ELF-1 (cell line): ENCODE measurements around the gene EPB41L4B.
A peak's percentile ranks its signal among the peaks of the same experiment; 100 is the strongest.

ENCODE experiments used
- DNase-seq: peaks from one replicate; pipeline ENCODE4 v3.0.0-alpha.2; 2016; ENCODE audit warnings: low read depth, low spot score

The EPB41L4B gene

GRCh38 chr9:109166171-109166770 is 154.6 kb downstream of the EPB41L4B start:
- peak; percentile 14 for DNase-seq

DNA sequence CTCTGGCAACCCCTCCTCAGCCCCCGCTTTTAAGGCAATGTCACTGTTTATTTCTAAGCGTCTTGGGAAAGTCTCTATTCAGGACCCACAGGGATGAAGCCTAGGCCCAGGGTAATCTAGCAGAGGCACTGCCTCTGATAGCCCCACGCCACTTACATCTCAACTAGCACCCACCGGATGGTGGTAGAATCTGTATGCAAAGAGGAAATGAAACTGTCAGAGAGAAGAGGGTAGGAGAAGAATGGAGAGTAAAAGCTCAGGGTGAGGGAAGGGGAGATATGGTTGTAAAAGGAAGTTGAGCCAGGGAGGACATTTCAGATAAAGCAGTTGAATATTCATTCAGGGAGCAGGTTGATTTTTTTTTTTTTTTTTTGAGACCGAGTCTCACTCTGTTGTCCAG is 156.8 kb downstream of the EPB41L4B start:
- no peak for DNase-seq

- DNase-seq: no peak
Observed at GRCh38 chr9:109163194-109163593, 157.7 kb downstream of the EPB41L4B start.

GRCh38 chr9:109162677-109163076 is 158.2 kb downstream of the EPB41L4B start:
- no peak for DNase-seq

- no peak for DNase-seq
Observed at GRCh38 chr9:109161471-109161870, 159.4 kb downstream of the EPB41L4B start.

GRCh38 chr9:109159583-109159982 is 161.3 kb downstream of the EPB41L4B start:
- no peak for DNase-seq

GRCh38 chr9:109158651-109159050 is 162.2 kb downstream of the EPB41L4B start:
- DNase-seq: no peak

DNA sequence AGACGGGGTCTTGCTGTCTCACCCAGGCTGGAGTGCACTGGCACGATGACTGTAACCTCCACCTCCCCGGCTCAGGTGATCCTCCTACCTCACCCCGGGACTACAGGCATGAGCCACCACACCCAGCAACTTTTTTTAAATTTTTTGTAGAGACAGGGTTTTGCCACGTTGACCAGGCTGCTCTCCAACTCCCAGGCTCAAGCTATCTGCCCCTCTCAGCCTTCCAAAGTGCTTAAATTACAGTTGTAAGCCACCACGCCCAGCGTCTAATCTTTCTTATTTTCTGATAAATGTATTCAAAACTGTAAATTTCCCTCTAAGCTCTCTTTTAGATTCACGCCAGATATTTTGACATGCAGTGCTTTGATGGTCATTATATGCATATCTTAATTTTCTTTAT is 164.2 kb downstream of the EPB41L4B start:
- no peak for DNase-seq

GRCh38 chr9:109150925-109151545 is 169.8 kb downstream of the EPB41L4B start:
- no peak for DNase-seq

GRCh38 chr9:109149722-109150121 is 171.1 kb downstream of the EPB41L4B start:
- DNase-seq: no peak

GRCh38 chr9:109149089-109149488 is 171.8 kb downstream of the EPB41L4B start:
- DNase-seq: no peak

- DNase-seq: no peak
Observed at GRCh38 chr9:109145051-109145450, 175.8 kb downstream of the EPB41L4B start.

- DNase-seq: peak; percentile 36
Observed at GRCh38 chr9:109143881-109144562, 176.8 kb downstream of the EPB41L4B start.

GRCh38 chr9:109141375-109141774 is 179.5 kb downstream of the EPB41L4B start:
- no peak for DNase-seq

- DNase-seq: peak; percentile 23
Observed at GRCh38 chr9:109139851-109140250, 181.0 kb downstream of the EPB41L4B start.

DNA sequence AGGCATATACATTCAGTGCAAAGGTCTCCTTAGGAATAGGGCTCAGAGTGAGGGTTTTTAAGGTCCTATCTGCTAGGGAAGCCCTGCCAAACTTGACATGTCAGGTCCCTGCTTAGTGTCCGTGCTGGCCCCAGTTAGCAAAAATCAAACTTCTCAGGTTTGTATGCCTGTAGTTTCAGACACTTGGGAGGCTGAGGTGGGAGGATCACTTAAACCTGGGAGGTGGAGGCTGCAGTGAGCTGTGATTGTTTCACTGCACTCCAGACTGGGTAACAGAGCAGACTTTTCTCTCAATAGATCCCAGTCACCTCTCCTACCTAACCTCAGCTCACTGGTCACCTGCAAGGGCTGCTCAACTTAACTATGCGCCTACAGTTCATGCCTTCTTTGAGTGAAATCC is 182.4 kb downstream of the EPB41L4B start:
- DNase-seq: no peak

DNA sequence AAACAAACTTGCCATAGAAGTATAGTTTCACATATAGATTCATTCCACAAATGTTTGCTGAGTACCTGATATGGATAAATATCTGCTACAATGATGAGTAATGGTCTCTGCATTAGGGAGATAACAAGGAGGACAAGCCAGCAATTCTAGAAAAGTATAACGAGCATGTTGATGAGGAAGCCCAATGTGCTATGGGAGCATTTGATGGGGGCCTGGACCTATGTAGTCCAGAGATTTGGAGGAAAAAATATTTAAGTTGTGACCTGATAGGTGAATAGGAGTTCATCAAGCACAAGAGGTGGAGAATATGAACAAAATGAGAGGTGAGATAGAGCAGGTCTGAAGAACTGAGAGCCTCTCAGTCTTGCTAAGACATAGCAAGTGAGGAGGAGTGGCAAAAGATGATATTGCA is 186.7 kb downstream of the EPB41L4B start:
- no peak for DNase-seq

GRCh38 chr9:109133533-109133932 is 187.3 kb downstream of the EPB41L4B start:
- DNase-seq: no peak

DNA sequence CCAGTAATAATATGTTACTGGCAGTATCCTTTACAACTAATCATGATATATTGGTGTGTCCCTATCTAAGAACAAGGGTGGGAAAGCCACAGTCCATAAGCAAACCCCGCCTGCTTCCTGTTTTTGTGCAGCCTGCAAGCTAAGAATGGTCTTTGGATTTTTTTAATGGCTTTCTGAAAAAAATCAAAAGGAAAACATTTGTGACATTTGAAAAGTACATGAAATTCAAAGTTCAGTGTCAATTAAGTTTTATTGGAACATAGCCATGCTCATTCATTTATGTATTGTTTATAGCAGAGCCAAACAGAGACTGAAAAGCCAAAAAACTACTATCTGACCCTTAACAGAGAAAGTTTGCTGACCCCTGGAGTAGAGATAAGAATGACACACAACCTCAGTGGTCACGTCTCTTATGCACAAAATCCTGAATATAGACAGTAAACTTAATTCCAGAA is 188.3 kb downstream of the EPB41L4B start:
- DNase-seq: no peak

DNA sequence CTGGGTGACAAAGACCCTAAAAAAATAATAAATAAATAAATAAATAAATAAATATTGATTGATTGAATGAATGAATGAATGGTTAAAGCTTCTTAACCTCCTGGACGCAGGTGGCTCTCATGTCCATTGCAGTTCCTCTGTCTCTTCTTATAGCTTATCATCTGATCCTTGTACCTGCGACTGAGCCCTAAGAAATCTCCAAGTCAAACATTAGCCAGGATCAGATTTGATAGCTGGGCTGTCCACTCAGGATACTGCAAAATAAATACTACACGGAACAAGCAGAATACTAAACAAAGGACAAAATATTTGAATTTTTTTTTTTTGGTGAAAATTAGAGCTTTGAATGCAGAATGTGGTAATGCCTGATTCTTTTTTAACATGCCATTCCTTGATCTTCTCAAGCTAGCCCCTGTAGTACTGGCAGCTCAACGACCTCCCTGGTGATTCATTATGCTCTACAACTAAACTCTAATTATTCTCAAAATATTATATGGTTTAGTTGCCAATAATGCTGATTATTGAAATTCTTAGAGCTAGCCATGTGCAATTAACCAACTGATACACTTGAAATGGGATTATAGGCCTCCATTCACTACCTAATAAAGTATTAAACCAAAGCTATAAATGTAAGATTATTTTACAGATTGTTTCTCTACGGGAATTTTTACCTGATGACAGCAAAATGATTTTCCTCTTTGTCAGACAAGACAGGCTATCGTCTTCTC is 191.2 kb downstream of the EPB41L4B start:
- DNase-seq: no peak

GRCh38 chr9:109126671-109127070 is 194.2 kb downstream of the EPB41L4B start:
- peak; percentile 80 for DNase-seq

GRCh38 chr9:109124121-109124520 is 196.7 kb downstream of the EPB41L4B start:
- DNase-seq: no peak
